ENCODE measurements around the gene TNFAIP8L2. TPM values are rescaled to one million over a fixed set of nuclear protein-coding genes. Genes with fewer than 3 reads are reported as not detected.

Gene TNFAIP8L2
- total RNA-seq (10 to 100 TPM in 1 of 2 donors, 1 to 10 TPM in 1; 7.1 to 14.5 TPM), polyA plus RNA-seq (ENCODE audit: insufficient read length in 6 of 6) (1 to 10 TPM; 2.5 to 3.3 (median 2.8) TPM)
- long read RNA-seq, donor 1, result 0 reads
- long read RNA-seq, donor 2, partial matches to known transcripts, result 26 of 27 reads
- long read RNA-seq, donor 2, other reads (novel, unspliced or antisense), result 0 of 27 reads
- long read RNA-seq, donor 3, partial matches to known transcripts, result 0 of 1 reads
- long read RNA-seq, donor 3, other reads (novel, unspliced or antisense), result 0 of 1 reads
- long read RNA-seq, donor 4, transcript TNFAIP8L2-201 (2 exons, 1,178 nt), result major isoform, 7 of 7 reads
- long read RNA-seq, donor 4, partial matches to known transcripts, result 0 of 7 reads
- long read RNA-seq, donor 4, other reads (novel, unspliced or antisense), result 0 of 7 reads
- long read RNA-seq, donor 5, result 0 reads
- long read RNA-seq, donor 6, partial matches to known transcripts, result 12 of 12 reads
- long read RNA-seq, donor 6, other reads (novel, unspliced or antisense), result 0 of 12 reads
- long read RNA-seq, donor 7, partial matches to known transcripts, result 0 of 1 reads
- long read RNA-seq, donor 7, other reads (novel, unspliced or antisense), result 0 of 1 reads
- long read RNA-seq, donor 8, result 0 reads
- long read RNA-seq, donor 9, result 0 reads
- long read RNA-seq, donor 10, transcript TNFAIP8L2-201 (2 exons, 1,178 nt), result major isoform, 31 of 31 reads
- long read RNA-seq, donor 10, partial matches to known transcripts, result 0 of 31 reads
- long read RNA-seq, donor 10, other reads (novel, unspliced or antisense), result 0 of 31 reads
- long read RNA-seq, donor 11, partial matches to known transcripts, result 0 of 1 reads
- long read RNA-seq, donor 11, other reads (novel, unspliced or antisense), result 0 of 1 reads
- long read RNA-seq, donor 12, result 0 reads

DNA sequence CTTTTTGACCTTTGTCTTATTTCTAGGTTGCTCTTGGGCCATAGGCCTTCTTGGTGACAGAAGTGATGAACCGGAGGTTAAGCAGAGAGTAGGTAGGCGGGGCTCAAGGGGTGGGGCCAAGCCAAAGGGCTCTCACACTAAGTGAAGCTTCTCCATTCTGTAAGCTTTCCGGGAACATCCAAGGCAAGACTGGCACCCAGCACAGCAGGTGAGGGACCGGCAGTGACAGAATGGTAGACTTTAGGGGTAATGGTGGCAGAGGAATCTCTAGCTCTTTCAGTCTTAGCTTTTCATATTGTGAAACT, at the start of gene TNFAIP8L2:
TNFAIP8L2 (plus strand) TSS at position 135 of the 305 bp plus-strand sequence. CDS start 2,049 bp downstream, outside the sequence.
- Histone ChIP-seq H3K4me1 (peaks cover 0 to 42% of the 10 kb centered on the region in 2 donors), H3K27ac (peak within 1 kb of the TSS; percentile 62 to 93), H3K27me3 (no peaks in the 10 kb centered on the region), H3K9me3 (no peaks in the 10 kb centered on the region), H3K36me3 (peaks cover 0 to 26% of the 10 kb centered on the region in 2 donors), H3K4me3 (peak within 1 kb of the TSS; percentile 22 to 57)
- no peak for TF ChIP-seq CTCF (IDR thresholded peaks at IDR 0.05)
- intact Hi-C loops (cut with DNase I), result loop anchor here in 1 of 2 donors (5.0 kb wide), 1 partner anchor 54 kb away; no protein-coding TSS in a partner anchor
- ATAC-seq (peak; percentile 81), DNase-seq (peak in 2 of 4 donors; percentile 75 to 89)

DNA sequence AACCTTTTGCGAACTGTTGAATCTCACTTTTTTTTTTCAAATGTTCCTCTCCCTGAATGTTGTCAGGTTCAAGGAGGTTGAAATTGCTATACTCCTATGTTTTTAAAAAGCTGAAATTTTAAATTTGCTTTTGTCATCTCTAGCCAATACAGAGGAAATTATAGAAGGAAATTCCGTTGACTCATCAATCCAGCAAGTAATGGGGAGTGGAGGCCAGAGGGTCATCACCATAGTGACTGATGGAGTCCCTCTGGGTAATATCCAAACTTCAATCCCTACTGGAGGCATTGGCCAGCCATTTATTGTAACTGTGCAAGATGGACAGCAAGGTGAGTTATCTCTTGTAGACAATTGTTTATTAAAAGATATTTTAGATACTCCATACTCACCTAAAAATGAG, 49.6 kb upstream of the TNFAIP8L2 start:
- intact Hi-C loops (cut with DNase I), result no loop called here

GRCh38 chr1:151108331-151108730, 48.1 kb upstream of the TNFAIP8L2 start:
- DNase-seq (no peak), ATAC-seq (no peak)
- H3K36me3 ChIP-seq, result peaks cover 0 to 27% of the 10 kb centered on the region in 2 donors
- no peaks in the 10 kb centered on the region for H3K4me1 ChIP-seq
- TF ChIP-seq CTCF (IDR thresholded peaks at IDR 0.05), result no peak
- no peak overlapping the region for H3K4me3 ChIP-seq
- no peaks in the 10 kb centered on the region for H3K27me3 ChIP-seq
- no peaks in the 10 kb centered on the region for H3K9me3 ChIP-seq
- H3K27ac ChIP-seq, result no peak overlapping the region
- intact Hi-C loops (cut with DNase I), result no loop called here

More for the DNA sequence above, 49.6 kb upstream of the TNFAIP8L2 start:
- Histone ChIP-seq H3K27ac (no peak overlapping the region), H3K9me3 (no peaks in the 10 kb centered on the region), H3K4me3 (no peak overlapping the region), H3K4me1 (no peaks in the 10 kb centered on the region), H3K27me3 (no peaks in the 10 kb centered on the region), H3K36me3 (peaks cover 0 to 31% of the 10 kb centered on the region in 2 donors)
- ATAC-seq (no peak), DNase-seq (peak in 1 of 4 donors; percentile 3)
- TF ChIP-seq CTCF (IDR thresholded peaks at IDR 0.05), result no peak

DNA sequence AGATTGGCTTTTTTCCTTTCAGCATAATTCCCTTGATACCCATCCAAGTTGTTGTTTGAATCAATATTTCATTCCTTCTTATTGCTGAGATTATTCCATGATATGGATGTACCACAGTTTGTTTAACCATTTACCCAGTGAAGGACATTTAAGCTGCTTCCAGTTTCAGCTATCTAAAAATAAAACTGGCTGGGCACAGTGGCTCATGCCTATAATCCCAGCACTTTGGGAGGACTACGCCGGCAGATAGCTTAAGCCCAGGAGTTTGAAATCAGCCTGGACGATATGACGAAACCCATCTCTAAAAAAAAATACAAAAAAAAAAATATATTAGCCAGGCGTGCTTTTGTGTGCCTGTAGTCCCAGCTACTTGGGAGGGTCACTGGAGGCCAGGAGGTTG, 42.6 kb upstream of the TNFAIP8L2 start:
- Histone ChIP-seq H3K9me3 (no peaks in the 10 kb centered on the region), H3K27me3 (no peaks in the 10 kb centered on the region), H3K27ac (no peak overlapping the region), H3K4me1 (no peaks in the 10 kb centered on the region), H3K4me3 (no peak overlapping the region), H3K36me3 (peaks cover 0 to 26% of the 10 kb centered on the region in 2 donors)
- DNase-seq (no peak), ATAC-seq (no peak)
- intact Hi-C loops (cut with DNase I), result no loop called here
- TF ChIP-seq CTCF (IDR thresholded peaks at IDR 0.05), result no peak
